ENCODE data around the gene RBM47. TPM values are rescaled to one million over a fixed set of nuclear protein-coding genes. Genes with fewer than 3 reads are reported as not detected.
"Not testable (repeated sequence)": the region's sequence is repeated elsewhere in the genome, so short reads cannot be mapped to it uniquely, and the experiment has no call there.

RBM47 gene
- total and polyA plus RNA-seq, 4 experiments from 2014 or later = 0.10 to 1.5 (median 0.87) TPM

- Histone ChIP-seq H3K27me3 (ENCODE audit: insufficient read depth, low read length) (no peaks in the 10 kb centered on the region), H3K4me1 (ENCODE audit: insufficient read depth, low read length) (no peaks in the 10 kb centered on the region), H3K4me3 (ENCODE audit: low read length in 2 of 2) (no peak overlapping the region), H3K27ac (ENCODE audit: low read depth, low read length) (no peak overlapping the region), H3K9me3 (ENCODE audit: control insufficient read depth in 1 of 2, low read length in 2 of 2) (no peaks in the 10 kb centered on the region), H3K36me3 (ENCODE audit: insufficient read depth, low read length) (no peaks in the 10 kb centered on the region)
- Mint-ChIP-seq H3K27ac (no peak overlapping the region), H3K27me3 (no peaks in the 10 kb centered on the region), H3K9me3 (no peaks in the 10 kb centered on the region), H3K4me1 (peaks cover 0 to 11% (median 2%) of the 10 kb centered on the region in 4 donors), H3K36me3 (no peaks in the 10 kb centered on the region), H3K4me3 (no peak overlapping the region)
- CTCF ChIA-PET (ENCODE audit: partially characterized antibody) = no interaction called here
- DNase-seq = no peak
- intact Hi-C loops (cut with micrococcal nuclease) = no loop called here
- POLR2A ChIA-PET (ENCODE audit: partially characterized antibody) = no interaction called here
Measured at GRCh38 chr4:40441430-40441829, 188.2 kb downstream of the RBM47 start.

DNA sequence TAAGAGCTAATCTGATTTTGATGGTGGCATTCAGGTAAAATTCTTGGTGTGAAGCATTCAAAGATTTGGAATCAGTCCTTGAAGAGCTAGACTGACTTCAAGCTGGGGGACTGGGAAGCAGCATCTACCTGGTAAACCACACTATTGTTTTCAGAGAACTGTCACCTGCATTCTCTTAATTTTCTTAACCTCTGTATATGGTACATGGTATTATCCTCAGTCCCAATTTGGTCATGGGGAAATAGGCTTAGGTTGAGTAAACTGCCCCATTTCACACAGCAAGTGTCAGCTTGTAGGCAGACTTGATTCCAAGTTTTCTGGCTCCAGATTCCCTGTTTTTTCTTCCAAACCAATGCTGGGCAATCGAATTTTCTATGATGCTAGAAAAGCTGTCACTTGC, 190.1 kb downstream of the RBM47 start:
- Mint-ChIP-seq H3K4me3 (no peak overlapping the region), H3K36me3 (no peaks in the 10 kb centered on the region), H3K9me3 (no peaks in the 10 kb centered on the region), H3K27me3 (no peaks in the 10 kb centered on the region), H3K27ac (peak overlapping the region in 1 of 7 donors; percentile 4), H3K4me1 (peaks cover 0 to 15% (median 2%) of the 10 kb centered on the region in 4 donors)
- H3K4me1 ChIP-seq (ENCODE audit: insufficient read depth, low read length) = peaks cover 3% of the 10 kb centered on the region
- H3K27ac ChIP-seq (ENCODE audit: low read depth, low read length) = no peak overlapping the region
- H3K36me3 ChIP-seq (ENCODE audit: insufficient read depth, low read length) = no peaks in the 10 kb centered on the region
- intact Hi-C loops (cut with micrococcal nuclease) = no loop called here
- no peaks in the 10 kb centered on the region for H3K27me3 ChIP-seq (ENCODE audit: insufficient read depth, low read length)
- no peak overlapping the region for H3K4me3 ChIP-seq (ENCODE audit: low read length in 2 of 2)
- DNase-seq = no peak
- POLR2A ChIA-PET (ENCODE audit: partially characterized antibody) = interaction anchor here (0.8 kb wide), 1 partner anchor 311 kb away, joined by 4 read pairs; no protein-coding TSS in a partner anchor
- no peaks in the 10 kb centered on the region for H3K9me3 ChIP-seq (ENCODE audit: control insufficient read depth in 1 of 2, low read length in 2 of 2)
- CTCF ChIA-PET (ENCODE audit: partially characterized antibody) = no interaction called here

- Mint-ChIP-seq H3K27me3 (no peaks in the 10 kb centered on the region), H3K9me3 (no peaks in the 10 kb centered on the region), H3K4me3 (peak overlapping the region in 1 of 8 donors; percentile 15), H3K27ac (peak overlapping the region in 1 of 7 donors; percentile 57), H3K4me1 (peaks cover 8 to 22% (median 9%) of the 10 kb centered on the region in 4 donors), H3K36me3 (no peaks in the 10 kb centered on the region)
- Histone ChIP-seq H3K27ac (ENCODE audit: low read depth, low read length) (no peak overlapping the region), H3K4me3 (ENCODE audit: low read length in 2 of 2) (no peak overlapping the region), H3K27me3 (ENCODE audit: insufficient read depth, low read length) (no peaks in the 10 kb centered on the region), H3K4me1 (ENCODE audit: insufficient read depth, low read length) (peaks cover 13% of the 10 kb centered on the region), H3K36me3 (ENCODE audit: insufficient read depth, low read length) (no peaks in the 10 kb centered on the region), H3K9me3 (ENCODE audit: control insufficient read depth in 1 of 2, low read length in 2 of 2) (no peaks in the 10 kb centered on the region)
- ChIA-PET POLR2A (ENCODE audit: partially characterized antibody) (no interaction called here), CTCF (ENCODE audit: partially characterized antibody) (no interaction called here)
- intact Hi-C loops (cut with micrococcal nuclease) = no loop called here
- DNase-seq = no peak
Measured at GRCh38 chr4:40438384-40439026, 191.2 kb downstream of the RBM47 start.

DNA sequence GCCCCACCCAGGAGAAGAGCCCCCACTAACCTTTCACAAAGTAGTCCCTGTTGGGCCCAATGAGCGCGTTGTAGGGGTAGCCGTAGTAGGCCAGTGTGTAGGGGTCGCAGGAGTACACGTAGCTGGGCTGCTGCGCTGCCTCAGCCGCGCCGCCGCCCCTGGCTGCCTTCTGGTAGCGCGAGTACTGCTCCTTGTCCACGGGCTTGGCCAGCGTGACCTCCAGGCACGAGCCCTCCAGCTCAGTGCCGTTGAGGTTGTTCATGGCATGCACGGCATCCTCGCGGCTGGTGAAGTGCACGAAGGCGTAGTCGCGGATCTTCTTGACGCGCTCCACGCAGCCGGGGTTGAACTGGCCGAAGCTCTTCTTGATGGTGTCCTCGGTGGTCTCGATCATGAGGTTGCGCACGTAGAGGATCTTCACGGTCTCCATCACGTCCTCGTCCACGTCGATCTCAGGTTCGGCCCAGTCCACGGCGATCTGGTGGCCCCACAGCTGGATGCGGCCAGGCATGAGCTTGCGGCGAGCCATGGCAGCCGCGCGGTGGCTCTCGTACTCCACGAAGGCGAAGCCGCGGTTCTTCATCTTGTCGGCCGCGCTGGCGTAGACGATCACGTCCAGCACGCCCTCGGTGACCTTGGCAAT, 191.8 kb downstream of the RBM47 start:
- H3K9me3 ChIP-seq (ENCODE audit: control insufficient read depth in 1 of 2, low read length in 2 of 2) = no peaks in the 10 kb centered on the region

GRCh38 chr4:40435306-40435705, 194.4 kb downstream of the RBM47 start:
- H3K4me1 Mint-ChIP-seq = peaks cover 13 to 31% (median 16%) of the 10 kb centered on the region in 4 donors
- H3K9me3 Mint-ChIP-seq; H3K36me3 Mint-ChIP-seq; H3K27me3 Mint-ChIP-seq; H3K4me3 ChIP-seq (ENCODE audit: low read length in 2 of 2); H3K27ac ChIP-seq (ENCODE audit: low read depth, low read length); H3K36me3 ChIP-seq (ENCODE audit: insufficient read depth, low read length); H3K27ac Mint-ChIP-seq; intact Hi-C loops (cut with micrococcal nuclease); CTCF ChIA-PET (ENCODE audit: partially characterized antibody); DNase-seq; H3K27me3 ChIP-seq (ENCODE audit: insufficient read depth, low read length); H3K9me3 ChIP-seq (ENCODE audit: control insufficient read depth in 1 of 2, low read length in 2 of 2); H3K4me3 Mint-ChIP-seq; POLR2A ChIA-PET (ENCODE audit: partially characterized antibody): not testable (repeated sequence)
- peaks cover 27% of the 10 kb centered on the region for H3K4me1 ChIP-seq (ENCODE audit: insufficient read depth, low read length)

More for the DNA sequence above, 191.8 kb downstream of the RBM47 start:
- no peak overlapping the region for H3K27ac ChIP-seq (ENCODE audit: low read depth, low read length)
- peaks cover 19% of the 10 kb centered on the region for H3K4me1 ChIP-seq (ENCODE audit: insufficient read depth, low read length)
- Mint-ChIP-seq H3K4me3 (no peak overlapping the region), H3K27ac (no peak overlapping the region), H3K9me3 (no peaks in the 10 kb centered on the region), H3K4me1 (peaks cover 12 to 27% (median 14%) of the 10 kb centered on the region in 4 donors), H3K27me3 (no peaks in the 10 kb centered on the region), H3K36me3 (no peaks in the 10 kb centered on the region)
- ChIA-PET CTCF (ENCODE audit: partially characterized antibody) (no interaction called here), POLR2A (ENCODE audit: partially characterized antibody) (no interaction called here)
- H3K27me3 ChIP-seq (ENCODE audit: insufficient read depth, low read length) = no peaks in the 10 kb centered on the region
- H3K4me3 ChIP-seq (ENCODE audit: low read length in 2 of 2) = no peak overlapping the region
- intact Hi-C loops (cut with micrococcal nuclease) = no loop called here
- no peak for DNase-seq
- no peaks in the 10 kb centered on the region for H3K36me3 ChIP-seq (ENCODE audit: insufficient read depth, low read length)

DNA sequence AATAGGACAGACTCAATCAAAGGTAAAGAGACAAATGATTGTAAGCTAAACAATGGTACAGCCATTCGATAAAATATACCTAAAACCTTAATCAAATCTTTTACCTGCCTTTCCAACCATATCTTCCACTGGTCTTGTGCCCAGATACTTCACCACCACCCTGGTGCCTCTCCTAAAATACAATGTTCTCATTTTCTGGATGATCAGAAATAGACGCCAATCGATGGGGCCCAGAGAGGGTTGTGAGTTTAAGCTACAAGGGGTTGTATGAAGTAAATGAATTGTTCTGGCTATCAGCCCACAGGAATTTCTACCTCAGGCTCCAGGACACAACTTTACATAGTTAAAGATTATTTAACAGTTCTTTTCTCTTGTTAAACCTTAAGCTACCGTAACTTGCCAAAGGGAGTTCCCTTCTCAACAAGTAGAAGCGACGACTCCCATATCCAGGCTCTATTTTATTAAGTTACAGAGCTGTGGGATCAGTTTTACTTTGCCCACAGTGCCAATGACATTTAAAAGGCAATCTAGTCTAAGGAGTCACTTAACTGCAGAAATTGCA, 195.5 kb downstream of the RBM47 start:
- Histone ChIP-seq H3K36me3 (ENCODE audit: insufficient read depth, low read length) (no peaks in the 10 kb centered on the region), H3K27me3 (ENCODE audit: insufficient read depth, low read length) (no peaks in the 10 kb centered on the region), H3K4me3 (ENCODE audit: low read length in 2 of 2) (no peak overlapping the region), H3K27ac (ENCODE audit: low read depth, low read length) (no peak overlapping the region), H3K4me1 (ENCODE audit: insufficient read depth, low read length) (peaks cover 27% of the 10 kb centered on the region), H3K9me3 (ENCODE audit: control insufficient read depth in 1 of 2, low read length in 2 of 2) (no peaks in the 10 kb centered on the region)
- no peaks in the 10 kb centered on the region for H3K36me3 Mint-ChIP-seq
- ChIA-PET CTCF (ENCODE audit: partially characterized antibody) (no interaction called here), POLR2A (ENCODE audit: partially characterized antibody) (no interaction called here)
- H3K4me1 Mint-ChIP-seq = peaks cover 13 to 25% (median 15%) of the 10 kb centered on the region in 4 donors
- intact Hi-C loops (cut with micrococcal nuclease) = no loop called here
- no peak for DNase-seq
- H3K27ac Mint-ChIP-seq = peak overlapping the region; percentile 5 to 85 (median 57)
- no peaks in the 10 kb centered on the region for H3K27me3 Mint-ChIP-seq
- H3K9me3 Mint-ChIP-seq = no peaks in the 10 kb centered on the region
- peak overlapping the region in 3 of 8 donors; percentile 22 to 61 (median 51) for H3K4me3 Mint-ChIP-seq

GRCh38 chr4:40432504-40432903, 197.2 kb downstream of the RBM47 start:
- H3K9me3 ChIP-seq (ENCODE audit: control insufficient read depth in 1 of 2, low read length in 2 of 2) = no peaks in the 10 kb centered on the region
- no peaks in the 10 kb centered on the region for H3K27me3 ChIP-seq (ENCODE audit: insufficient read depth, low read length)
- peaks cover 12 to 20% (median 14%) of the 10 kb centered on the region in 4 donors for H3K4me1 Mint-ChIP-seq
- H3K4me3 ChIP-seq (ENCODE audit: low read length in 2 of 2) = no peak overlapping the region
- H3K36me3 ChIP-seq (ENCODE audit: insufficient read depth, low read length) = no peaks in the 10 kb centered on the region
- no peaks in the 10 kb centered on the region for H3K36me3 Mint-ChIP-seq
- H3K9me3 Mint-ChIP-seq = no peaks in the 10 kb centered on the region
- peaks cover 27% of the 10 kb centered on the region for H3K4me1 ChIP-seq (ENCODE audit: insufficient read depth, low read length)
- no peaks in the 10 kb centered on the region for H3K27me3 Mint-ChIP-seq
- intact Hi-C loops (cut with micrococcal nuclease) = no loop called here
- CTCF ChIA-PET (ENCODE audit: partially characterized antibody) = no interaction called here
- POLR2A ChIA-PET (ENCODE audit: partially characterized antibody) = no interaction called here
- DNase-seq = no peak
- H3K27ac Mint-ChIP-seq = peak overlapping the region in 5 of 7 donors; percentile 17 to 80 (median 59)
- no peak overlapping the region for H3K27ac ChIP-seq (ENCODE audit: low read depth, low read length)
- H3K4me3 Mint-ChIP-seq = no peak overlapping the region
